GM23248 (cell line): ENCODE results near the gene TAF1. TPM values are rescaled to one million over a fixed set of nuclear protein-coding genes. Genes with fewer than 3 reads are reported as not detected.
"Not testable (repeated sequence)": the region's sequence is repeated elsewhere in the genome, so short reads cannot be mapped to it uniquely, and the experiment has no call there.

Experiments
- DNase-seq: peaks from one replicate; pipeline ENCODE4 v3.0.0-alpha.2; 2015
- H2AFZ ChIP-seq: fragments of 200-600 bp; sonication (generic); 2 replicates; pipeline ENCODE4 v1.6.1; 2016; ENCODE audit warnings: antibody characterized with exemption
- H3F3A ChIP-seq: fragments of 200-600 bp; sonication (generic); 2 replicates; pipeline ENCODE4 v1.6.1; 2016; ENCODE audit warnings: mild to moderate bottlenecking, antibody characterized with exemption, mixed run types; ENCODE audit not compliant: insufficient read depth
- H3K27ac ChIP-seq: fragments of 200-600 bp; sonication (generic); 2 replicates; pipeline ENCODE4 v1.5.1; 2016; ENCODE audit warnings: mild to moderate bottlenecking
- H3K27me3 ChIP-seq: fragments of 200-600 bp; sonication (generic); replicated peaks from 2 replicates; pipeline ENCODE4 v1.6.1; 2016; ENCODE audit warnings: mild to moderate bottlenecking; ENCODE audit not compliant: insufficient read depth
- H3K36me3 ChIP-seq: fragments of 200-600 bp; sonication (generic); 2 replicates; pipeline ENCODE4 v1.6.1; 2016; ENCODE audit warnings: low read depth, mild to moderate bottlenecking
- H3K4me1 ChIP-seq: fragments of 200-600 bp; sonication (generic); 2 replicates; pipeline ENCODE4 v1.6.1; 2016; ENCODE audit warnings: mild to moderate bottlenecking; ENCODE audit not compliant: insufficient read depth
- H3K4me2 ChIP-seq: fragments of 200-600 bp; sonication (generic); one replicate; pipeline ENCODE4 v1.6.1; 2016; ENCODE audit warnings: mild to moderate bottlenecking; ENCODE audit not compliant: unreplicated experiment
- H3K4me3 ChIP-seq: fragments of 200-600 bp; sonication (generic); 2 replicates; pipeline ENCODE4 v1.5.1; 2016; ENCODE audit warnings: mild to moderate bottlenecking
- H3K79me2 ChIP-seq: fragments of 200-600 bp; sonication (generic); 2 replicates; pipeline ENCODE4 v1.6.1; 2016; ENCODE audit warnings: mild to moderate bottlenecking; ENCODE audit not compliant: insufficient read depth
- H3K9ac ChIP-seq: fragments of 200-600 bp; sonication (generic); 2 replicates; pipeline ENCODE4 v1.6.1; 2016; ENCODE audit warnings: mild to moderate bottlenecking
- H3K9me2 ChIP-seq: fragments of 200-600 bp; sonication (generic); 2 replicates; pipeline ENCODE4 v1.6.1; 2016; ENCODE audit warnings: mixed run types, mild to moderate bottlenecking, moderate library complexity; ENCODE audit not compliant: insufficient read depth
- H3K9me3 ChIP-seq: fragments of 200-600 bp; sonication (generic); one replicate; pipeline ENCODE4 v1.6.1; 2017; ENCODE audit warnings: low read depth
- H4K20me1 ChIP-seq: fragments of 200-600 bp; sonication (generic); 2 replicates; pipeline ENCODE4 v1.6.0; 2016; ENCODE audit not compliant: insufficient read depth
- EZH2 ChIP-seq: fragments of 200-600 bp; sonication (generic); IDR thresholded peaks from 2 replicates; pipeline ENCODE4 v1.6.1; 2018; ENCODE audit warnings: antibody characterized with exemption, mild to moderate bottlenecking; ENCODE audit not compliant: insufficient read depth, poor library complexity, severe bottlenecking
- EZH2phosphoT487 ChIP-seq: fragments of 200-600 bp; sonication (generic); IDR thresholded peaks from 2 replicates; pipeline ENCODE4 v1.6.1; 2018; ENCODE audit warnings: antibody characterized with exemption, moderate library complexity, mild to moderate bottlenecking, low read depth; ENCODE audit not compliant: insufficient read depth
- WGBS, 2 experiments: methylation state at CpG; one replicate each; pipeline ENCODE4 v1.1.6; 2015 to 2017; ENCODE audit warnings: low lambda C conversion rate in 2 of 2, low coverage in 1 of 2; ENCODE audit errors: missing lambda C conversion rate in 2 of 2; 5-methylcytosine and 5-hydroxymethylcytosine counted together
- in situ Hi-C: fragments of 300-500 bp; cut with MboI; formaldehyde crosslinking; loops from 2 replicates; pipeline ENCODE4 v1.15.0; 2020
- polyA plus RNA-seq: library from polyadenylated mRNA; unstranded; fragments of >200 nt; fragmentation: Nextera tagmentation; extraction: Ambion mirVana; gene quantifications from 2 replicates; pipeline ENCODE4 v1.2.1, GENCODE V29; 2016
- total RNA-seq: library from RNA; depleted of rRNA; stranded (reverse); fragments of >200 nt; shearing (Covaris generic); gene quantifications from 2 replicates; pipeline ENCODE4 v1.2.3, GENCODE V29; 2014

Gene TAF1
- total and polyA plus RNA-seq, 2 experiments from 2014 or later: 5.3 to 12.5 TPM

GRCh38 chrX:71439420-71439819 is 73.3 kb downstream of the TAF1 start:
- H3K27ac ChIP-seq: no peak overlapping the region
- H3K9me2 ChIP-seq: no peaks in the 10 kb centered on the region
- H3K4me3 ChIP-seq: no peak overlapping the region
- in situ Hi-C loops: no loop called here
- H3K9me3 ChIP-seq: no peaks in the 10 kb centered on the region
- WGBS, 2 experiments: 99 to 100% methylated on average over 3 of the region's 3 CpGs
- H3K36me3 ChIP-seq: no peaks in the 10 kb centered on the region
- no peak overlapping the region for H3K4me2 ChIP-seq
- H4K20me1 ChIP-seq: no peaks in the 10 kb centered on the region
- H3K9ac ChIP-seq: no peak overlapping the region
- H3K27me3 ChIP-seq: no peaks in the 10 kb centered on the region
- no peak overlapping the region for H2AFZ ChIP-seq
- no peaks in the 10 kb centered on the region for H3F3A ChIP-seq
- DNase-seq: no peak
- H3K4me1 ChIP-seq: no peaks in the 10 kb centered on the region
- no peaks in the 10 kb centered on the region for H3K79me2 ChIP-seq
- TF ChIP-seq EZH2 (no peak), EZH2phosphoT487 (no peak)

DNA sequence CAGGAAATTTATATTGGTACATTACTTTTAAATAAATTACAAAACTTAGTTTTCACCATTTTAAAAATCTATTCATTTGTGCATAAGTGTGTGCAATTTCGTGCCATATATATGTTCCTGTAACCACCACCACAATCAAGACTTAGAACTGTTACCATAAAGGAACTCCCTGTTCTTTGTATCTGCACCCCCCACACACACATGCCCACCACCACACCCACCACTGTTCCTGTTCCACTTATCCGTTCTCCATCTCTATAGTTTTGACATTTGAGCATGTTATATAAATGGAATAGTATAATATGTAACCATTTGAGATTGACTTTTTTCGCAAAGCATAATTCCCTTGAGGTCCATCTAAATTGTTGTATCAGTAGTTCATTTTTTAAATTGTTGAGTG is 73.7 kb downstream of the TAF1 start:
- H3K4me3 ChIP-seq: no peak overlapping the region
- H3K4me1 ChIP-seq: no peaks in the 10 kb centered on the region
- H4K20me1 ChIP-seq: no peaks in the 10 kb centered on the region
- 97% methylated on average over 3 of the region's 3 CpGs for WGBS, 2 experiments
- TF ChIP-seq EZH2: no peak
- TF ChIP-seq EZH2phosphoT487: no peak
- in situ Hi-C loops: no loop called here
- H3K4me2 ChIP-seq: no peak overlapping the region
- H3K79me2 ChIP-seq: no peaks in the 10 kb centered on the region
- H3K9ac ChIP-seq: no peak overlapping the region
- no peak for DNase-seq
- no peaks in the 10 kb centered on the region for H3K9me2 ChIP-seq
- no peaks in the 10 kb centered on the region for H3K9me3 ChIP-seq
- no peaks in the 10 kb centered on the region for H3K36me3 ChIP-seq
- H3F3A ChIP-seq: no peaks in the 10 kb centered on the region
- no peaks in the 10 kb centered on the region for H3K27me3 ChIP-seq
- H3K27ac ChIP-seq: no peak overlapping the region
- H2AFZ ChIP-seq: no peak overlapping the region

DNA sequence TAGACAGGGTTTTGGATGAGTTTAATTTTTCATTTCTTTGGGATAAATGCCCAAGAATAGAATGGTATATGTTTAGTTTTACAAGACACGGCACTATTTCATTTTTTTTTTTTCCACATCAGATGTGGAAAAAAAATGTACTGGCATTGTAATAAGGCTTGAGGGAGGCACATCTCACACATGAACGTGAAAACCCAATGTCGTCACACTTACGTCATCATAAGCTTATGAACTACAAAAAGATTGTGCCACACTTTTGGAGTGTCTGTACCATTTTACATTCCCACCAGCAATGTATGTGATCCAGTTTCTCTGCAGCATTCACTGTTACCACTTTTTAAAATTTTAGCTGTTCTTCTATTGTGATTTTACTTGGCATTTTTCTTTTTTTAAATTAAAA is 74.2 kb downstream of the TAF1 start:
- no peaks in the 10 kb centered on the region for H3K9me2 ChIP-seq
- H3K36me3 ChIP-seq: no peaks in the 10 kb centered on the region
- WGBS, 2 experiments: 96 to 98% methylated on average over 4 of the region's 4 CpGs
- no peaks in the 10 kb centered on the region for H3K79me2 ChIP-seq
- no peaks in the 10 kb centered on the region for H3K4me1 ChIP-seq
- no peak overlapping the region for H3K4me2 ChIP-seq
- in situ Hi-C loops: no loop called here
- no peaks in the 10 kb centered on the region for H3K27me3 ChIP-seq
- no peak overlapping the region for H3K27ac ChIP-seq
- H3K9ac ChIP-seq: no peak overlapping the region
- H3K9me3 ChIP-seq: no peaks in the 10 kb centered on the region
- DNase-seq: no peak
- no peaks in the 10 kb centered on the region for H4K20me1 ChIP-seq
- H2AFZ ChIP-seq: no peak overlapping the region
- TF ChIP-seq EZH2 (no peak), EZH2phosphoT487 (no peak)
- H3F3A ChIP-seq: no peaks in the 10 kb centered on the region
- H3K4me3 ChIP-seq: no peak overlapping the region

GRCh38 chrX:71441809-71442208 is 75.7 kb downstream of the TAF1 start:
- H3K27me3 ChIP-seq, H3K9me2 ChIP-seq, H3K9ac ChIP-seq, H3K36me3 ChIP-seq, H3K4me3 ChIP-seq, H3K79me2 ChIP-seq, H3F3A ChIP-seq, H3K4me1 ChIP-seq, DNase-seq, H4K20me1 ChIP-seq, H3K4me2 ChIP-seq, H3K27ac ChIP-seq, H3K9me3 ChIP-seq, H2AFZ ChIP-seq, in situ Hi-C loops: not testable (repeated sequence)
- 77 to 86% methylated on average over 2 of the region's 2 CpGs for WGBS, 2 experiments

DNA sequence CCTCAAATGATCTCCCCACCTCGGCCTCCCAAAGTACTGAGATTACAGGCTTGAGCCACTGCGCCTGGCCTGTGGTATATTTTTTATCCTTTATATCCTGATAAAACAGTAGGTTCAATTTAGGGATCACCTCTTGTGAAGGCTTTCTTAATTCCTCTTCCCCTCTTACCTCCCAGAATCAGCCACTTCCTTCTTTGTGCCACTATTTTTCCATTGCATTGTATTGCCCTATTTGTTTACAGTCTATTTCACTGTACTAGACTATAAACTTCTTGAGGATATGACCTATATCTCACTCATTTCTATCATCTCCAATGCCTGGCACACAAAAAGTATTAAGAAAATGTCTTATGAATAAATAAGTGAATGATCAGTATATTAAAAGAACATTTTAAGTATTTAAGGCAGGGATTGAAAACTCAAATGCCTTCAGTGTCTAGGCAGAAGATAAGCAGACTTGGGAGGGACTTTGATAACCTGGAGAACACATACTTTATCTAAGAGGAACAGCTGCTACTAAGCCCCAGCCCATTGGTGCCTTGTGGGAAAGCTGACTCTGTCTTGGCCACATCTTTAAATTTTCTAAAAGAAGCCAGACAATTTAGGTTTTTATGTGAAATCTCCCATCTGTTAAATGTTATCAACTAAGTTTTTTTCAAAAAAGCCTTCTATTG is 84.4 kb downstream of the TAF1 start:
- Histone ChIP-seq H3K36me3 (peaks cover 8% of the 10 kb centered on the region; the same call in 1 of the 2 replicates), H2AFZ (no peak overlapping the region), H3K79me2 (no peaks in the 10 kb centered on the region), H3K9me2 (no peaks in the 10 kb centered on the region), H3K4me3 (no peak overlapping the region), H3K27me3 (no peaks in the 10 kb centered on the region), H3K9ac (no peak overlapping the region), H3K4me2 (no peak overlapping the region), H3K27ac (no peak overlapping the region), H4K20me1 (no peaks in the 10 kb centered on the region), H3K9me3 (no peaks in the 10 kb centered on the region), H3F3A (no peaks in the 10 kb centered on the region), H3K4me1 (no peaks in the 10 kb centered on the region)
- 91 to 100% methylated on average over 2 of the region's 2 CpGs for WGBS, 2 experiments
- in situ Hi-C loops: no loop called here
- DNase-seq: no peak
- no peak for TF ChIP-seq EZH2phosphoT487
- TF ChIP-seq EZH2: no peak

DNA sequence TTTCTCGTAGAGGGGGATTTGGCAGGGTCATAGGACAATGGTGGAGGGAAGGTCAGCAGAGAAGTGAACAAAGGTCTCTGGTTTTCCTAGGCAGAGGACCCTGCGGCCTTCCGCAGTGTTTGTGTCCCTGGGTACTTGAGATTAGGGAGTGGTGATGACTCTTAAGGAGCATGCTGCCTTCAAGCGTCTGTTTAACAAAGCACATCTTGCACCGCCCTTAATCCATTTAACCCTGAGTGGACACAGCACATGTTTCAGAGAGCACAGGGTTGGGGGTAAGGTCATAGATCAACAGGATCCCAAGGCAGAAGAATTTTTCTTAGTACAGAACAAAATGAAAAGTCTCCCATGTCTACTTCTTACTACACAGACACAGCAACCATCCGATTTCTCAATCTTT is 85.4 kb downstream of the TAF1 start:
- 80 to 97% methylated on average over 3 to 4 of the region's 6 CpGs for WGBS, 2 experiments
- in situ Hi-C loops, H3K27me3 ChIP-seq: not testable (repeated sequence)

More for the DNA sequence above, 85.4 kb downstream of the TAF1 start:
- H3K9me2 ChIP-seq, H4K20me1 ChIP-seq, H2AFZ ChIP-seq, H3K79me2 ChIP-seq, H3K9me3 ChIP-seq, H3K4me1 ChIP-seq, H3K9ac ChIP-seq, H3F3A ChIP-seq, H3K4me2 ChIP-seq, H3K36me3 ChIP-seq, H3K27ac ChIP-seq, DNase-seq, H3K4me3 ChIP-seq: not testable (repeated sequence)
